ENCODE data around the gene FGF8. TPM values are rescaled to one million over a fixed set of nuclear protein-coding genes. Genes with fewer than 3 reads are reported as not detected.

FGF8 gene
- total and polyA plus RNA-seq, 2 of the 4 experiments (the other 2 are of a cell fraction): 0.17 TPM; not detected in 1

DNA sequence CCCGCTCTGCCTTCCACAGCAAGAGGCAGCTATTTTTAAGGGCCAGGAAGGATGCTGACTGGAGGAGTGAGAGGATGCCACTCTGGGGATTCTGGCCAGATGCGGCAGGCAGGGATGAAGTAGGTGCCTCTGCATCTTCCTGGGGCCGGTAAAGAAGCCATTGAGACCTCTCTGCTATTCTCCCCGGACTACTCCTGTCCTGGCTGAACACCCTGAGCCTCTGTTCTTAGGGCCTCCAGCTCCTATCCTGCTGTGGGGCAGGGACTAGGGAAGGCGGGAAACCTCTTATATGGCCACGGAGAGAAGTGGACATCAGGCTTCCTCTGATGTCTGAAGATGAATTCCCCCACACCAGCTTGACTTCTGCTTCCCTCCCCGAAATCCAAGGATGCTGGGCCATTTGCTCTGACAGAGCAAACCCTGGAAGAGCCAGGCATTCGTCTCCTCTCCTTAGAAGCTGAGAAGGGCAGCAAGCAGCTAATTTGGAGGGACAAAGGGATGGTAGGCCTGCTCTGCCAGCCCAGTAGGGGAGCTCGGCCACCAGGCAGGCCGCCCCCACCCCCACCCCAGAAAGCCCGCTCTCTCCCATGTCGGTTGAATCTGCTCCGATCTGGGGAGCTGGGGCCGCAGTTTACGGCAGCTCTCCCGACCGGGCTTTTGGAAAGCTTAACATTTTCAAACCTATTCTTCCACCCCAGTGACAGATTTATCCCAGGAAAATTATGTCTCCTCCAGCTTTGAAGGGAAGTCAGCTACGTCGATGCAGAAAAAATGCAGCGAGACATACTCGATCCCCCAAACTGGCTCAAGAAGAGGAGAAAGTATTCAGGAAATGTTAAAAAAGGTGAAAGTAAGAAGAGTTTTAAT is 2.8 kb downstream of the FGF8 start:
- intact Hi-C loops (cut with micrococcal nuclease): no loop called here
- CTCF ChIA-PET: interaction anchor here (2.6 kb wide), 1 partner anchor 170 kb away, joined by 6 read pairs; no protein-coding TSS in a partner anchor

More for the DNA sequence above, 2.8 kb downstream of the FGF8 start:
- ATAC-seq (ENCODE audit: low read depth): no peak
- Histone ChIP-seq H2AK9ac (replicated peaks; ENCODE audit: low read depth, low read length, poor library complexity) (peak overlapping the region; percentile 3), H3K4me3 (ENCODE audit: insufficient read depth, low read depth, low read length) (no peak overlapping the region), H2BK120ac (ENCODE audit: low read depth, low read length) (no peak overlapping the region), H2AFZ (replicated peaks; ENCODE audit: low read length, poor library complexity) (no peak overlapping the region), H3K4me2 (ENCODE audit: low read depth, low read length) (no peak overlapping the region), H3K18ac (ENCODE audit: low read depth, low read length) (no peak overlapping the region), H3K14ac (replicated peaks; ENCODE audit: low read depth, low read length) (no peak overlapping the region), H2BK5ac (ENCODE audit: low read depth, low read length, poor library complexity, severe bottlenecking) (no peak overlapping the region), H4K91ac (ENCODE audit: insufficient read depth, low read depth, low read length) (no peak overlapping the region), H2BK20ac (ENCODE audit: low read depth, low read length) (no peak overlapping the region), H2AK5ac (ENCODE audit: low read depth, low read length) (no peak overlapping the region), H3K9ac (ENCODE audit: low read depth, low read length) (no peak overlapping the region), H3K36me3 (ENCODE audit: control insufficient read depth, insufficient read depth, low read length) (no peaks in the 10 kb centered on the region; the same call in 1 of the 2 replicates), H3K4ac (ENCODE audit: low read depth, low read length) (no peak overlapping the region), H3K56ac (ENCODE audit: extremely low read depth, insufficient read depth, low read length) (no peak overlapping the region), H3K9me3 (ENCODE audit: control insufficient read depth, insufficient read depth, low read length) (no peaks in the 10 kb centered on the region), H3K9me1 (ENCODE audit: insufficient read depth, low read length) (no peaks in the 10 kb centered on the region), H3K27me3 (ENCODE audit: control insufficient read depth, insufficient read depth, low read length) (peaks cover 86% of the 10 kb centered on the region), H4K8ac (ENCODE audit: low read depth in 2 of 2, low read length in 2 of 2) (no peak overlapping the region), H3K27ac (ENCODE audit: insufficient read depth, low read length) (no peak overlapping the region), H3K79me1 (ENCODE audit: low read depth in 1 of 2, low read length in 2 of 2) (no peaks in the 10 kb centered on the region), H2BK15ac (ENCODE audit: low read depth, low read length) (no peak overlapping the region), H3K23ac (ENCODE audit: low read depth, low read length) (no peak overlapping the region; the same call in 1 of the 2 replicates), H4K5ac (ENCODE audit: low read depth, low read length) (no peak overlapping the region), H4K20me1 (ENCODE audit: insufficient read depth, low read length) (peaks cover 9% of the 10 kb centered on the region), H3K4me1 (ENCODE audit: control insufficient read depth, insufficient read depth, low read length) (peaks cover 2% of the 10 kb centered on the region; the same call in 1 of the 2 replicates)
- in situ Hi-C loops (cut with MboI; ENCODE audit: low sequenced_read_pairs): no loop called here
- TF ChIP-seq MAFK (IDR thresholded peaks at IDR 0.05; ENCODE audit: low read depth, low read length) (no peak), RCOR1 (IDR thresholded peaks at IDR 0.05; ENCODE audit: insufficient replicate concordance, low read length) (no peak), CEBPB (IDR thresholded peaks at IDR 0.05; ENCODE audit: low read depth, low read length) (no peak), RAD21 (IDR thresholded peaks at IDR 0.05; ENCODE audit: low read length) (no peak), POLR2A (IDR thresholded peaks at IDR 0.05; ENCODE audit: low read depth, low read length) (no peak), RFX5 (IDR thresholded peaks at IDR 0.05; ENCODE audit: low read depth, low read length) (no peak), MXI1 (IDR thresholded peaks at IDR 0.05; ENCODE audit: borderline replicate concordance, low read depth, low read length) (no peak), CHD1 (IDR thresholded peaks at IDR 0.05; ENCODE audit: low read depth, low read length) (no peak), BHLHE40 (IDR thresholded peaks at IDR 0.05; ENCODE audit: low read depth, low read length) (no peak)
- TF ChIP-seq, protein P1, sequence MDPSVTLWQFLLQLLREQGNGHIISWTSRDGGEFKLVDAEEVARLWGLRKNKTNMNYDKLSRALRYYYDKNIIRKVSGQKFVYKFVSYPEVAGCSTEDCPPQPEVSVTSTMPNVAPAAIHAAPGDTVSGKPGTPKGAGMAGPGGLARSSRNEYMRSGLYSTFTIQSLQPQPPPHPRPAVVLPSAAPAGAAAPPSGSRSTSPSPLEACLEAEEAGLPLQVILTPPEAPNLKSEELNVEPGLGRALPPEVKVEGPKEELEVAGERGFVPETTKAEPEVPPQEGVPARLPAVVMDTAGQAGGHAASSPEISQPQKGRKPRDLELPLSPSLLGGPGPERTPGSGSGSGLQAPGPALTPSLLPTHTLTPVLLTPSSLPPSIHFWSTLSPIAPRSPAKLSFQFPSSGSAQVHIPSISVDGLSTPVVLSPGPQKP (IDR thresholded peaks at IDR 0.05; ENCODE audit: borderline replicate concordance, low read depth, low read length): no peak
- dilution Hi-C loops (cut with HindIII; ENCODE audit: low sequenced_read_pairs, unreplicated experiment): no loop called here
- POLR2A ChIA-PET (ENCODE audit: unreplicated experiment): no interaction called here
- no peak for DNase-seq
- BruUV-seq (replicated peaks): no TSS peak
- 20% methylated on average over 7 of the region's 21 CpGs; no CpG with 5 or more reads in 1 of the 2 experiments for WGBS, 2 experiments (ENCODE audit: extremely low coverage in 2 of 2, insufficient read length in 1 of 2)
